HG03442 (cell line): Measurements from ENCODE around the gene ECI1.
"Not testable (repeated sequence)": the region's sequence is repeated elsewhere in the genome, so short reads cannot be mapped to it uniquely, and the experiment has no call there.

Source experiments
- ATAC-seq: cut with Tn5 transposase; IDR thresholded peaks from one replicate; pipeline ENCODE4 v1.9.1; 2021; ENCODE audit warnings: mild to moderate bottlenecking, moderate library complexity; ENCODE audit not compliant: unreplicated experiment

Gene ECI1

GRCh38 chr16:2280981-2281542 lies 29.7 kb upstream of the ECI1 start:
- no peak for ATAC-seq

DNA sequence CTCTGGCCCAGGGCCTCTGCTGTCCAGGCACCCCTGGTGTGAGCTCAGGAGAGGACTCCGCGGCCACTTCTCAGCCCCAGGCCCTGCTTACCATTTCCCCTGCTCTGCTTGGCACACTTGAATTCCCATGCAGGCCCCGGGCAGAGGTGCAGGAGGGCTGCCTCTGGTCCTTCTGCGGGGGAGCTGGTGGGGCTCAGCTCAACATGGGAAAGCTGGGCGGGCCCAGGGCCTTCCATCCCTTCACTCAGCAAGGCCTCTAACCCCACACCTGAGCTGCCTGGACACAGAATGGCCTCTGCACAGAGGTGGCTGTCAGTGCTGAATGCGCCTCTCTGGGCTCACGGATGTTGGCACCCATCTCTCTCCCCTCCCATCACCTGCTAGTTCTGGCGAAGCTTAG lies 29.1 kb upstream of the ECI1 start:
- ATAC-seq = no peak

- ATAC-seq = no peak
Measured at GRCh38 chr16:2278956-2279800, 27.8 kb upstream of the ECI1 start.

- no peak for ATAC-seq
Measured at GRCh38 chr16:2278272-2278608, 26.9 kb upstream of the ECI1 start.

GRCh38 chr16:2277466-2278271 lies 26.3 kb upstream of the ECI1 start:
- no peak for ATAC-seq

GRCh38 chr16:2276368-2277195 lies 25.2 kb upstream of the ECI1 start:
- no peak for ATAC-seq

- no peak for ATAC-seq
Measured at GRCh38 chr16:2275476-2276367, 24.3 kb upstream of the ECI1 start.

GRCh38 chr16:2273931-2274330 lies 22.5 kb upstream of the ECI1 start:
- ATAC-seq = no peak

- no peak for ATAC-seq
Measured at GRCh38 chr16:2273484-2273883, 22.1 kb upstream of the ECI1 start.

- ATAC-seq = no peak
Measured at GRCh38 chr16:2271848-2272461, 20.6 kb upstream of the ECI1 start.

GRCh38 chr16:2270588-2271470 lies 19.4 kb upstream of the ECI1 start:
- ATAC-seq = no peak

DNA sequence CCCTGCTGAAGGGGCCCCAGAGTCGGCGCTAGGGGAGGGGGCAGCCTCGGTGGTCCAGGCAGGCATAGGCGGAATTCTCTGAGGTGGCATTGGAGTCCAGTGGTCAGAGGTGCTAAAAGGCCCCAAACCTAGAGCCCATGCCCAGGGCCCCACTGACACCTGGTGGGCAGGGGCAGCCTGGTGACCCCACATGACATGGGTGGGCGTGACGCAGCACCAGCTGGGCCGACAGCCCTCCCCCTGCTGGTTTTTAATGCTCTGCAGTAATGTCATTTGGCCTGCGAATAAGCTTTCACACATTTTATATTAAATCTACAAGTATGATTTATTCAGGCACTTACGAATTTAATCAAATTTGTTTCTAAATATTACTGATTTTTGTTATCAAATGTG lies 18.7 kb upstream of the ECI1 start:
- ATAC-seq = no peak

DNA sequence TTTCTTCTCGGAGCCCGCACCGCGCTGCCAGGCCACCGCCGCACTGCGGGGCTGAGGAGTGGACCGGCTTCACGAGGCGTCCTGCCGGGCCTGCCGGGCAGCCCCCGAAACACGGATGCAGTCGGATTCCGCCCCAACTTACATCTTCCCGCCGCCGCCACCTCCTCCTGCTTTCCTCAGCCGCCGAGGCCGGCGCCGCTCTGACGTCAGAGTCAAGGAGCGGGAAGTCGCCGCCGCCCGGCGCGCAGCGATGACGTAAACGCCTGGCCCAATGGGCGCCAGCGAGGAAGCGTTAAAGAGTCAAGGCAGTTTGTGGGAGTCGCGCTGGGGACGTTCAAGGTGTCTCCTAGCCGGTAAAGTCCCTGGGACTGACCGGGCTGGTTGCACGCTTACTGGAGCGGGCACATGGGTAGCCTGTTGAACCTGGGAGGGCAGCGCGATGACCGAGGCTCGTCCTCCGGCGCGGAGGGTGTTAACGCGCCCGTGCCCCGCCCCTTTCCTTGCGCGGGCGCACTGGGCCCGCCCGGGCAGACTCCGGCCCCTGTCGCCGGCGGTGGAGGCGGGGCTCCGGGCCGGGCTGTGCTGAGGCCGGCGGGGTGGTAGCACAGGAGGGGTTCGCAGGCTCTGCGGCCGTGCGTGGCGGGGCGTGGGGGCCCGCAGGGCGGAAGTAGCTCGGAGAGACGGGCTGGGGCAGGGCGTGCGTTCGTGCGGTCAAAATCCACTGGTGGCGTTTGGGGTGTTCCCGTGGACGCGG lies 16.7 kb upstream of the ECI1 start, which contains the start of gene RNPS1:
Gene RNPS1, minus strand, starts transcription at position 214 of the 754 bp plus-strand sequence. CDS start 3,483 bp downstream, outside the sequence.
- peak; percentile 76 for ATAC-seq

GRCh38 chr16:2267505-2267912 lies 16.1 kb upstream of the ECI1 start:
- peak; percentile 57 for ATAC-seq

GRCh38 chr16:2266887-2267286 lies 15.5 kb upstream of the ECI1 start:
- not testable (repeated sequence) for ATAC-seq

GRCh38 chr16:2263026-2263425 lies 11.6 kb upstream of the ECI1 start:
- ATAC-seq = not testable (repeated sequence)

GRCh38 chr16:2260250-2260649 lies 8.9 kb upstream of the ECI1 start:
- no peak for ATAC-seq

GRCh38 chr16:2258530-2258929 lies 7.1 kb upstream of the ECI1 start:
- ATAC-seq = not testable (repeated sequence)
